ENCODE results near the gene TP53INP2.

TP53INP2 gene

GRCh38 chr20:34747479-34747878 is 43.3 kb downstream of the TP53INP2 start:
- no peaks in the 10 kb centered on the region for H3K27me3 ChIP-seq (ENCODE audit: control insufficient read depth, insufficient read depth, low read length)
- H3K4me3 ChIP-seq (ENCODE audit: low read length) = no peak overlapping the region
- no peaks in the 10 kb centered on the region for H3K9me3 ChIP-seq (ENCODE audit: control insufficient read depth, low read length)
- H3K9ac ChIP-seq (ENCODE audit: low read length) = no peak overlapping the region
- H3K36me3 ChIP-seq (ENCODE audit: control insufficient read depth, insufficient read depth, low read length) = peaks cover 19% of the 10 kb centered on the region
- no peaks in the 10 kb centered on the region for H3K4me1 ChIP-seq (ENCODE audit: control insufficient read depth, insufficient read depth, low read length)

DNA sequence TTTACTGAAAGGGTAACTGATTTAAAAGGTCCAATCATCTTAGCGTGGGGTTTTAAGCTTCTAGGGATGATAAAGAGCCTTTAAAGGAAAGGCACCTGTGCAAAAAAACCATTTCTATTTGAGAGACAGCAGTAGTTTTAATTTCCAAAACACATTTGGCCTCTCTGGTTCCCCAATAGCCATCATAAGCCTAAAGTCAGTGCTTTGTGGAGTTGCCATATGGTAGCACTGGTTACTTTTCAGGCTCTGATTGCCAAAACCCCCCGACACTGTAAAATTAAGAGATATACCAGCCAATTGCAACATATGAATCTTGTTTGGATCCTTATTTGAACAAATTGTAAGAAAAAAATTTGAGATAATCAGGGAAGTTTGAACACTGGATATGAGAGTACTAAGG is 44.6 kb downstream of the TP53INP2 start:
- Histone ChIP-seq H3K4me1 (ENCODE audit: control insufficient read depth, insufficient read depth, low read length) (no peaks in the 10 kb centered on the region), H3K9me3 (ENCODE audit: control insufficient read depth, low read length) (no peaks in the 10 kb centered on the region), H3K36me3 (ENCODE audit: control insufficient read depth, insufficient read depth, low read length) (peaks cover 19% of the 10 kb centered on the region), H3K4me3 (ENCODE audit: low read length) (no peak overlapping the region), H3K27me3 (ENCODE audit: control insufficient read depth, insufficient read depth, low read length) (no peaks in the 10 kb centered on the region), H3K9ac (ENCODE audit: low read length) (no peak overlapping the region)

GRCh38 chr20:34750484-34750883 is 46.3 kb downstream of the TP53INP2 start:
- no peak overlapping the region for H3K9ac ChIP-seq (ENCODE audit: low read length)
- no peaks in the 10 kb centered on the region for H3K27me3 ChIP-seq (ENCODE audit: control insufficient read depth, insufficient read depth, low read length)
- no peaks in the 10 kb centered on the region for H3K4me1 ChIP-seq (ENCODE audit: control insufficient read depth, insufficient read depth, low read length)
- H3K36me3 ChIP-seq (ENCODE audit: control insufficient read depth, insufficient read depth, low read length) = peaks cover 10% of the 10 kb centered on the region
- no peak overlapping the region for H3K4me3 ChIP-seq (ENCODE audit: low read length)
- H3K9me3 ChIP-seq (ENCODE audit: control insufficient read depth, low read length) = no peaks in the 10 kb centered on the region

- Histone ChIP-seq H3K4me3 (ENCODE audit: low read length) (no peak overlapping the region), H3K27me3 (ENCODE audit: control insufficient read depth, insufficient read depth, low read length) (no peaks in the 10 kb centered on the region), H3K9ac (ENCODE audit: low read length) (no peak overlapping the region), H3K4me1 (ENCODE audit: control insufficient read depth, insufficient read depth, low read length) (no peaks in the 10 kb centered on the region), H3K36me3 (ENCODE audit: control insufficient read depth, insufficient read depth, low read length) (peaks cover 10% of the 10 kb centered on the region), H3K9me3 (ENCODE audit: control insufficient read depth, low read length) (no peaks in the 10 kb centered on the region)
Measured at GRCh38 chr20:34751453-34751852, 47.3 kb downstream of the TP53INP2 start.

GRCh38 chr20:34753706-34754461 is 49.7 kb downstream of the TP53INP2 start:
- peaks cover 15% of the 10 kb centered on the region for H3K36me3 ChIP-seq (ENCODE audit: control insufficient read depth, insufficient read depth, low read length)

DNA sequence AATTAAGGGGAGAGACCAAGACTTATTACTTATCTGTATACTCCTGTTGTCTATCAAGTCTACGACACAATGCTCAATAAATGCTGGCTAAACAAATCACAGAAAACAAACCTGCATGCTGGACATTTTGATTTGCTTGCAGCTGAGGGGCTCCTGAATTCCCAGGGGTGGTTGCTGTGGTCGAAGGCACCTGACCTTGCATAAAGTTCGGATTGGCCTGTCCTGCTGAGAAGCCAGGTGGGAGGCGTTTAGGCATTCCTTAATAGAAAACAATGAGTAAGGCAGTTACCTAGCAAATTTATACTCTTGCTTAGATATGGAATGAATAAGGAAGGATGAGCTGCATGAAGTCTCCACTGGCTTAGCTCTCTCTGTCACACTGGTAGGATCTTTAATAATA is 50.5 kb downstream of the TP53INP2 start:
- no peak overlapping the region for H3K4me3 ChIP-seq (ENCODE audit: low read length)
- no peaks in the 10 kb centered on the region for H3K9me3 ChIP-seq (ENCODE audit: control insufficient read depth, low read length)
- no peak overlapping the region for H3K9ac ChIP-seq (ENCODE audit: low read length)
- H3K27me3 ChIP-seq (ENCODE audit: control insufficient read depth, insufficient read depth, low read length) = no peaks in the 10 kb centered on the region
- peaks cover 12% of the 10 kb centered on the region for H3K36me3 ChIP-seq (ENCODE audit: control insufficient read depth, insufficient read depth, low read length)
- H3K4me1 ChIP-seq (ENCODE audit: control insufficient read depth, insufficient read depth, low read length) = no peaks in the 10 kb centered on the region

More at GRCh38 chr20:34753706-34754461, 49.7 kb downstream of the TP53INP2 start:
- Histone ChIP-seq H3K4me3 (ENCODE audit: low read length) (no peak overlapping the region), H3K4me1 (ENCODE audit: control insufficient read depth, insufficient read depth, low read length) (no peaks in the 10 kb centered on the region), H3K27me3 (ENCODE audit: control insufficient read depth, insufficient read depth, low read length) (no peaks in the 10 kb centered on the region), H3K9me3 (ENCODE audit: control insufficient read depth, low read length) (no peaks in the 10 kb centered on the region), H3K9ac (ENCODE audit: low read length) (no peak overlapping the region)

DNA sequence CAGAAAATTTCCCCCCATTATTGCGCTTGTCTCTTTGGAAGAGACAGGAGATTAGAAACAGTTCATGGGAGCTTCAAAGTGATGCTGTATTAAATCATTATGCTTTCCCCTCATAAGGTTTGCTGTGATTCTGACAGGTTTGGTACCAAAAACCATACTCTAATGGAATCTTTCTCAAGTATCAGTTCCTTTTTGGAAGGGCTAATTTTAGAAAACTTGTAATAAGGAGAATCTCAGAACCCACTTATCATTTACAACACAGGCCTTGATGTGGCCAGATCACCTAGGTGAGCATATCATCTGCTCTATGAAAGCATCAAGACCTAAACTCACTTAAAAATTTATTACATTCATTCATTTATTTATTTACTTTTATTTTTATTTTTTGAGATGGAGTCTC is 51.2 kb downstream of the TP53INP2 start:
- no peaks in the 10 kb centered on the region for H3K27me3 ChIP-seq (ENCODE audit: control insufficient read depth, insufficient read depth, low read length)
- peaks cover 5% of the 10 kb centered on the region for H3K36me3 ChIP-seq (ENCODE audit: control insufficient read depth, insufficient read depth, low read length)
- H3K4me3 ChIP-seq (ENCODE audit: low read length) = no peak overlapping the region
- H3K9ac ChIP-seq (ENCODE audit: low read length) = no peak overlapping the region
- H3K9me3 ChIP-seq (ENCODE audit: control insufficient read depth, low read length) = no peaks in the 10 kb centered on the region
- no peaks in the 10 kb centered on the region for H3K4me1 ChIP-seq (ENCODE audit: control insufficient read depth, insufficient read depth, low read length)

DNA sequence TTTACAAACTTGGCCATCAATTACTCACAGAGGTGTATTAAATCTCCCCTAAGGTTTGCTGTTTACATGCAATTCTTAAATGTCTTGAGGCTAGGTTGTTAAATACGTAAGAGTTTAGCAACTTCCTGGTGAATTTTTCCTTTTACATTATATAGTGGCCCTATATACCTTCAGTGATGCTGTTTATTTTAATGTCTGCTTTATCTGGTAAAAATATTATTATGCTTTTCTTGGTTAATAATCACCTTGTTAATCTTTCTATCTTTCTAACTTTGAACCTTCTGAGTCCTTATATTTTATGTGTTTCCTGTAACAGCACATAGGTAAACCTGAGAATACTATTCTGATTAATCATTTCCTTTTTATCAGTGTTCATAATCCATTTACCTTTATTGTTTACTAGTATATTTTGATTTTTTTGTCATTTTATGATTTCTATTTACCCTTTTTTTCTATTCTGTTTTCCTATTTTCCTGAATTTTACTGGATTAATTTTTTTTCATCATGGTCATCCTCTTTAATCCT is 57.9 kb downstream of the TP53INP2 start:
- Histone ChIP-seq H3K36me3 (ENCODE audit: control insufficient read depth, insufficient read depth, low read length) (peaks cover 7% of the 10 kb centered on the region), H3K4me1 (ENCODE audit: control insufficient read depth, insufficient read depth, low read length) (no peaks in the 10 kb centered on the region), H3K27me3 (ENCODE audit: control insufficient read depth, insufficient read depth, low read length) (no peaks in the 10 kb centered on the region), H3K9me3 (ENCODE audit: control insufficient read depth, low read length) (no peaks in the 10 kb centered on the region), H3K9ac (ENCODE audit: low read length) (no peak overlapping the region), H3K4me3 (ENCODE audit: low read length) (no peak overlapping the region)
